Endodermal cell (in vitro differentiated cells): ENCODE results near the gene PPM1J. TPM values are rescaled to one million over a fixed set of nuclear protein-coding genes. Genes with fewer than 3 reads are reported as not detected.

Source experiments
- DNase-seq: peaks from one replicate; pipeline ENCODE4 v3.0.0-alpha.2; 2017
- H3K27ac ChIP-seq: 2 replicates; pipeline ENCODE4 v1.5.1; 2013; ENCODE audit warnings: mild to moderate bottlenecking, low read depth, low read length, moderate library complexity
- H3K27me3 ChIP-seq: 2 replicates; pipeline ENCODE4 v1.6.1; 2013; ENCODE audit warnings: mild to moderate bottlenecking, low read length, moderate library complexity; ENCODE audit not compliant: insufficient read depth, control insufficient read depth, poor library complexity, severe bottlenecking
- H3K36me3 ChIP-seq: 2 replicates; pipeline ENCODE4 v1.7.0; 2013; ENCODE audit warnings: mild to moderate bottlenecking, low read length, moderate library complexity; ENCODE audit not compliant: control insufficient read depth, insufficient read depth
- H3K4me1 ChIP-seq: one replicate; pipeline ENCODE4 v1.7.0; 2013; ENCODE audit warnings: low read length; ENCODE audit not compliant: control insufficient read depth, insufficient read depth
- H3K4me3 ChIP-seq: 2 replicates; pipeline ENCODE4 v1.5.1; 2013; ENCODE audit warnings: mild to moderate bottlenecking, low read length, moderate library complexity
- H3K9ac ChIP-seq: 2 replicates; pipeline ENCODE4 v1.6.1; 2013; ENCODE audit warnings: mild to moderate bottlenecking, low read length, moderate library complexity; ENCODE audit not compliant: poor library complexity, severe bottlenecking; ENCODE audit errors: extremely low read depth
- H3K9me3 ChIP-seq: 2 replicates; pipeline ENCODE4 v1.6.1; 2013; ENCODE audit warnings: mild to moderate bottlenecking, low read length, moderate library complexity; ENCODE audit not compliant: control insufficient read depth
- H3K27ac Mint-ChIP-seq: 2 replicates; pipeline ENCODE4 v1.8.0; 2020; ENCODE audit warnings: mixed read lengths
- H3K27me3 Mint-ChIP-seq: 2 replicates; pipeline ENCODE4 v1.8.0; 2021; ENCODE audit warnings: mild to moderate bottlenecking, mixed read lengths; ENCODE audit not compliant: insufficient read depth
- H3K36me3 Mint-ChIP-seq: 2 replicates; pipeline ENCODE4 v1.8.0; 2020; ENCODE audit warnings: low read depth, mixed read lengths
- H3K4me1 Mint-ChIP-seq: 2 replicates; pipeline ENCODE4 v1.8.0; 2020; ENCODE audit warnings: mixed read lengths
- H3K4me3 Mint-ChIP-seq: 2 replicates; pipeline ENCODE4 v1.8.0; 2020; ENCODE audit warnings: mild to moderate bottlenecking, moderate library complexity, mixed read lengths
- H3K9me3 Mint-ChIP-seq: 2 replicates; pipeline ENCODE4 v1.8.0; 2020; ENCODE audit warnings: mild to moderate bottlenecking, mixed read lengths
- WGBS, 2 experiments: methylation state at CpG; one replicate each; pipeline versions ENCODE4 v1.1.5 to v1.1.7; 2013; ENCODE audit warnings: missing lambda C conversion rate in 2 of 2, mixed read lengths in 1 of 2; ENCODE audit not compliant: insufficient coverage in 1 of 2, insufficient read length in 1 of 2; 5-methylcytosine and 5-hydroxymethylcytosine counted together
- total RNA-seq, 2 donors: library from RNA; stranded (reverse); fragmentation: NEBNext Ultra II Directional in 1 of 2; extraction: Animal tissue kit (Norgen Biotek cat#: 25700) in 1 of 2; gene quantifications; 2 replicates in 1 of 2; 3 replicates in 1 of 2; pipeline ENCODE4 v1.2.1, GENCODE V29; 2021
- TF ChIP-seq, protein P1 (sequence below): fragments of 200-600 bp; sonication (generic); conservative IDR thresholded peaks from 2 replicates; pipeline ENCODE4 v1.5.0; 2021; ENCODE audit warnings: antibody characterized with exemption, mild to moderate bottlenecking

Gene PPM1J
- total RNA-seq, 2 donors from 2014 or later, result 3.1 to 5.7 TPM

DNA sequence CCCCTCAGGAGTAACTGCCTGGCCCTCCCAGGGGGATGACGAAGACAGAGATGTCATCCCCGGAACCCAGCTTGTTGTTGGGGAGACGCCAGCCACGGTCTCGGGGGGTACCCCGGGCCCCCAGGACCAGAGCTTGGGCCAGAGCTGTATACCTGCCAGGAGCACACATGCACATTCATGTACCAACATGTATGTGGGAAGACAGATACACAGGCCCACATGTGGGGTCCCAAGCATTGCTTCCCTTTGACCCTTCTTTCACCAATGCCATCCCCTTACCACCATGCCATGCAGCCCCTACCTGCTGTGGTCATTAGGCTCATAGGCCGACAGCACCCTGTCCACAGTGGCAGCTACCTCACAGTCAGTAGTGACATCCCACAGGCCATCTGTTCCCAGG lies 5.0 kb downstream of the PPM1J start:
- no peak for DNase-seq
- Mint-ChIP-seq H3K27me3 (peaks cover 69% of the 10 kb centered on the region), H3K27ac (no peak overlapping the region), H3K36me3 (no peaks in the 10 kb centered on the region), H3K4me3 (no peak overlapping the region), H3K9me3 (no peaks in the 10 kb centered on the region), H3K4me1 (peaks cover 43% of the 10 kb centered on the region)
- Histone ChIP-seq H3K9ac (no peak overlapping the region), H3K27me3 (peaks cover 21% of the 10 kb centered on the region), H3K4me3 (no peak overlapping the region), H3K4me1 (peaks cover 4% of the 10 kb centered on the region), H3K9me3 (no peaks in the 10 kb centered on the region), H3K36me3 (no peaks in the 10 kb centered on the region), H3K27ac (no peak overlapping the region)
- WGBS, 2 experiments, result 91 to 94% methylated on average over 6 to 7 of the region's 7 CpGs
- TF ChIP-seq, protein P1, sequence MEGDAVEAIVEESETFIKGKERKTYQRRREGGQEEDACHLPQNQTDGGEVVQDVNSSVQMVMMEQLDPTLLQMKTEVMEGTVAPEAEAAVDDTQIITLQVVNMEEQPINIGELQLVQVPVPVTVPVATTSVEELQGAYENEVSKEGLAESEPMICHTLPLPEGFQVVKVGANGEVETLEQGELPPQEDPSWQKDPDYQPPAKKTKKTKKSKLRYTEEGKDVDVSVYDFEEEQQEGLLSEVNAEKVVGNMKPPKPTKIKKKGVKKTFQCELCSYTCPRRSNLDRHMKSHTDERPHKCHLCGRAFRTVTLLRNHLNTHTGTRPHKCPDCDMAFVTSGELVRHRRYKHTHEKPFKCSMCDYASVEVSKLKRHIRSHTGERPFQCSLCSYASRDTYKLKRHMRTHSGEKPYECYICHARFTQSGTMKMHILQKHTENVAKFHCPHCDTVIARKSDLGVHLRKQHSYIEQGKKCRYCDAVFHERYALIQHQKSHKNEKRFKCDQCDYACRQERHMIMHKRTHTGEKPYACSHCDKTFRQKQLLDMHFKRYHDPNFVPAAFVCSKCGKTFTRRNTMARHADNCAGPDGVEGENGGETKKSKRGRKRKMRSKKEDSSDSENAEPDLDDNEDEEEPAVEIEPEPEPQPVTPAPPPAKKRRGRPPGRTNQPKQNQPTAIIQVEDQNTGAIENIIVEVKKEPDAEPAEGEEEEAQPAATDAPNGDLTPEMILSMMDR, result no peak

DNA sequence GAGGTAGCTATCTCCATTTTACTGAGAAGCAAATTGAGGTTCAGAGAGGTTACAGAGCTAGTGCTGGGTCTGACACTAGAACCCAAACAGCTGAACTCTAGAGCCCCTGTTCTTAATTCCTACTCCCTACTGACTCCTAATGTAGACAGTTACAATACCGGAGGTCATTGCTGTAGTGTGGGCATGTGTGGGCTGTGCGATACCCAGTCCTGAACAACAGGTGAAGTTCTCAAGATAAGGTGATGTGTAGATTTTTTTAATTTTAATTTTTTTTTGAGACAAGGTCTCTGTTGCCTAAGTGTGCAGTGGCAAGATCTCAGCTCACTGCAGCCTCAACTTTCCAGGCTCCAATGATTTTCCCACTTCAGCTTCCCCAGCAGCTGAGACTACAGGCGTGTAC lies 6.6 kb downstream of the PPM1J start:
- H3K27me3 ChIP-seq, result peaks cover 6% of the 10 kb centered on the region
- no peaks in the 10 kb centered on the region for H3K9me3 Mint-ChIP-seq

DNA sequence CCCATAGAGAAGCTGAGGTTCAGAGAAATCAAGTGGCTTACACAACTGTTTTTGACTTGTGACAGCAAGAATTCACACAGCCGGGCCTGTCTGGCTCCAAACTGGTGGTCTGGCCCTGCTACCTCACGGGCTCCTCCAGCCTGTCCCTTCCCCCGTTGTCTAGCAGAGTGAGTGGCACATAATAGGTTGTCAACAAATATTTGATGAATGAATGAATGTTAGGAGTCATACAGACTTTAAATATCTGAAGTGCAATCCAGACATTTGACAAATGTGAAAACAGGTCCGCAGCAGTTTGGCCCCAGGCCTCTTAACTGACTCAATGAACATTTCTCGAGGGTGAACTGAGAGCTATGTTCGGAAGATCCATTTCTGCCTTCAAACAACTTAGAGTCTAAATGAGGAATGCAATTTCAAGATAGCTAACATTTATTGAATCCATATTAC lies 7.1 kb downstream of the PPM1J start:
- Mint-ChIP-seq H3K9me3 (no peaks in the 10 kb centered on the region), H3K27ac (no peak overlapping the region), H3K4me1 (peaks cover 46% of the 10 kb centered on the region), H3K27me3 (peaks cover 65% of the 10 kb centered on the region), H3K36me3 (peaks cover 8% of the 10 kb centered on the region), H3K4me3 (peak overlapping the region; percentile 78)
- peaks cover 15% of the 10 kb centered on the region for H3K4me1 ChIP-seq
- no peaks in the 10 kb centered on the region for H3K9me3 ChIP-seq
- H3K4me3 ChIP-seq, result peak overlapping the region; percentile 84
- TF ChIP-seq, protein P1, result no peak
- H3K36me3 ChIP-seq, result peaks cover 14% of the 10 kb centered on the region
- 93 to 98% methylated on average over 6 of the region's 6 CpGs for WGBS, 2 experiments
- peaks cover 5% of the 10 kb centered on the region for H3K27me3 ChIP-seq
- no peak overlapping the region for H3K27ac ChIP-seq
- DNase-seq, result no peak
- H3K9ac ChIP-seq, result no peak overlapping the region

More for the DNA sequence above, 6.6 kb downstream of the PPM1J start:
- Histone ChIP-seq H3K27ac (no peak overlapping the region), H3K4me3 (no peak overlapping the region), H3K36me3 (peaks cover 9% of the 10 kb centered on the region), H3K9me3 (no peaks in the 10 kb centered on the region), H3K9ac (no peak overlapping the region), H3K4me1 (peaks cover 15% of the 10 kb centered on the region)
- WGBS, 2 experiments, result 98% methylated on average over 3 of the region's 3 CpGs; no CpG with 5 or more reads in 1 of the 2 experiments
- peaks cover 66% of the 10 kb centered on the region for H3K27me3 Mint-ChIP-seq
- TF ChIP-seq, protein P1, result no peak
- no peak overlapping the region for H3K27ac Mint-ChIP-seq
- H3K4me1 Mint-ChIP-seq, result peaks cover 50% of the 10 kb centered on the region
- H3K36me3 Mint-ChIP-seq, result peaks cover 5% of the 10 kb centered on the region
- peak; percentile 34 for DNase-seq
- no peak overlapping the region for H3K4me3 Mint-ChIP-seq
